ENCODE measurements around the gene ERFL.

ERFL gene

GRCh38 chr19:41906271-41906670 lies 22.0 kb downstream of the ERFL start:
- ATAC-seq, result no peak
- no peak for TF ChIP-seq SNAI2 (CRISPR knock-in tag; IDR thresholded peaks at IDR 0.05)
- no peak for TF ChIP-seq GLIS3 (CRISPR knock-in tag; IDR thresholded peaks at IDR 0.05)
- TF ChIP-seq TCF4 (CRISPR knock-in tag; IDR thresholded peaks at IDR 0.05; ENCODE audit: borderline replicate concordance), result no peak
- no peak for TF ChIP-seq ESRRG (CRISPR knock-in tag; IDR thresholded peaks at IDR 0.05)
- TF ChIP-seq BACH2 (CRISPR knock-in tag; IDR thresholded peaks at IDR 0.05; ENCODE audit: borderline replicate concordance), result no peak
- no peak for TF ChIP-seq CSRNP3 (CRISPR knock-in tag; IDR thresholded peaks at IDR 0.05)
- no peak for TF ChIP-seq ZFP3 (CRISPR knock-in tag; IDR thresholded peaks at IDR 0.05)

- ATAC-seq, result no peak
- TF ChIP-seq POU6F1 (CRISPR knock-in tag; IDR thresholded peaks at IDR 0.05; ENCODE audit: borderline replicate concordance, low read depth), result no peak
- no peak for TF ChIP-seq ZFP30 (CRISPR knock-in tag; IDR thresholded peaks at IDR 0.05)
- TF ChIP-seq RARB (CRISPR knock-in tag; IDR thresholded peaks at IDR 0.05), result no peak
- TF ChIP-seq ZNF70 (CRISPR knock-in tag; IDR thresholded peaks at IDR 0.05), result no peak
- no peak for TF ChIP-seq CREB5 (CRISPR knock-in tag; IDR thresholded peaks at IDR 0.05; ENCODE audit: low read depth)
- no peak for TF ChIP-seq ZC3H10 (CRISPR knock-in tag; IDR thresholded peaks at IDR 0.05)
- TF ChIP-seq TCF4 (CRISPR knock-in tag; IDR thresholded peaks at IDR 0.05; ENCODE audit: borderline replicate concordance), result no peak
- TF ChIP-seq ZNF565 (CRISPR knock-in tag; conservative IDR thresholded peaks at IDR 0.05; ENCODE audit: low read depth), result no peak
- TF ChIP-seq TOX (CRISPR knock-in tag; IDR thresholded peaks at IDR 0.05; ENCODE audit: borderline replicate concordance), result no peak
- TF ChIP-seq PPARA (CRISPR knock-in tag; IDR thresholded peaks at IDR 0.05; ENCODE audit: borderline replicate concordance), result no peak
- no peak for TF ChIP-seq ZNF8 (CRISPR knock-in tag; IDR thresholded peaks at IDR 0.05)
- no peak for TF ChIP-seq ISL1 (CRISPR knock-in tag; IDR thresholded peaks at IDR 0.05)
- TF ChIP-seq CSRNP3 (CRISPR knock-in tag; IDR thresholded peaks at IDR 0.05), result no peak
- TF ChIP-seq SNAI2 (CRISPR knock-in tag; IDR thresholded peaks at IDR 0.05), result no peak
- TF ChIP-seq TSHZ2 (CRISPR knock-in tag; IDR thresholded peaks at IDR 0.05), result no peak
- TF ChIP-seq ARNTL (CRISPR knock-in tag; IDR thresholded peaks at IDR 0.05; ENCODE audit: borderline replicate concordance, low read depth), result no peak
Observed at GRCh38 chr19:41905273-41906002, 22.8 kb downstream of the ERFL start.

- no peak for ATAC-seq
- no peak for TF ChIP-seq SNAI2 (CRISPR knock-in tag; IDR thresholded peaks at IDR 0.05)
- TF ChIP-seq ZNF70 (CRISPR knock-in tag; IDR thresholded peaks at IDR 0.05), result no peak
- TF ChIP-seq PATZ1 (CRISPR knock-in tag; IDR thresholded peaks at IDR 0.05; ENCODE audit: borderline replicate concordance), result no peak
- no peak for TF ChIP-seq ZNF565 (CRISPR knock-in tag; conservative IDR thresholded peaks at IDR 0.05; ENCODE audit: low read depth)
- no peak for TF ChIP-seq PPARA (CRISPR knock-in tag; IDR thresholded peaks at IDR 0.05; ENCODE audit: borderline replicate concordance)
- no peak for TF ChIP-seq TCF4 (CRISPR knock-in tag; IDR thresholded peaks at IDR 0.05; ENCODE audit: borderline replicate concordance)
- no peak for TF ChIP-seq ESRRG (CRISPR knock-in tag; IDR thresholded peaks at IDR 0.05)
- no peak for TF ChIP-seq ZFP30 (CRISPR knock-in tag; IDR thresholded peaks at IDR 0.05)
- no peak for TF ChIP-seq ZC3H10 (CRISPR knock-in tag; IDR thresholded peaks at IDR 0.05)
- no peak for TF ChIP-seq OSR1 (CRISPR knock-in tag; IDR thresholded peaks at IDR 0.05)
- TF ChIP-seq RARB (CRISPR knock-in tag; IDR thresholded peaks at IDR 0.05), result no peak
- TF ChIP-seq ZFP3 (CRISPR knock-in tag; IDR thresholded peaks at IDR 0.05), result no peak
- TF ChIP-seq GLIS3 (CRISPR knock-in tag; IDR thresholded peaks at IDR 0.05), result no peak
Observed at GRCh38 chr19:41904118-41904870, 24.0 kb downstream of the ERFL start.

Measured in SK-N-SH treated with all-trans-retinoic acid at 6 μM for 48 hours (cell line).